Measurements from ENCODE around the gene YJEFN3. TPM values are rescaled to one million over a fixed set of nuclear protein-coding genes. Genes with fewer than 3 reads are reported as not detected.

The YJEFN3 gene
- total RNA-seq, 2 experiments from 2014 or later = 11.7 to 11.9 TPM

- no peak for ATAC-seq (ENCODE audit: low read depth)
- H3K27me3 Mint-ChIP-seq = no peaks in the 10 kb centered on the region
- H3K4me3 Mint-ChIP-seq = peak overlapping the region; percentile 89
- H3K4me1 Mint-ChIP-seq = peaks cover 20% of the 10 kb centered on the region
- H3K36me3 Mint-ChIP-seq = peaks cover 23% of the 10 kb centered on the region
- POLR2A ChIA-PET = no interaction called here
- H3K27ac Mint-ChIP-seq = peak overlapping the region; percentile 92
- no peak for DNase-seq
- no peaks in the 10 kb centered on the region for H3K9me3 Mint-ChIP-seq
Observed at GRCh38 chr19:19517235-19517619, 11.5 kb upstream of the YJEFN3 start.

GRCh38 chr19:19520989-19521388 lies 7.7 kb upstream of the YJEFN3 start:
- Mint-ChIP-seq H3K27me3 (no peaks in the 10 kb centered on the region), H3K36me3 (peaks cover 18% of the 10 kb centered on the region), H3K27ac (no peak overlapping the region), H3K4me3 (no peak overlapping the region), H3K4me1 (peaks cover 22% of the 10 kb centered on the region), H3K9me3 (no peaks in the 10 kb centered on the region)
- DNase-seq = no peak
- ATAC-seq (ENCODE audit: low read depth) = no peak
- POLR2A ChIA-PET = no interaction called here

- POLR2A ChIA-PET = no interaction called here
- Mint-ChIP-seq H3K27ac (no peak overlapping the region), H3K36me3 (peaks cover 18% of the 10 kb centered on the region), H3K9me3 (no peaks in the 10 kb centered on the region), H3K4me1 (peaks cover 19% of the 10 kb centered on the region), H3K4me3 (no peak overlapping the region), H3K27me3 (no peaks in the 10 kb centered on the region)
- ATAC-seq (ENCODE audit: low read depth) (no peak), DNase-seq (no peak)
Observed at GRCh38 chr19:19523177-19523576, 5.5 kb upstream of the YJEFN3 start.

GRCh38 chr19:19524053-19524452 lies 4.7 kb upstream of the YJEFN3 start:
- peaks cover 18% of the 10 kb centered on the region for H3K36me3 Mint-ChIP-seq
- POLR2A ChIA-PET = no interaction called here

GRCh38 chr19:19525611-19526380 lies 2.9 kb upstream of the YJEFN3 start:
- Mint-ChIP-seq H3K4me3 (no peak overlapping the region), H3K9me3 (no peaks in the 10 kb centered on the region), H3K27me3 (no peaks in the 10 kb centered on the region), H3K4me1 (peaks cover 11% of the 10 kb centered on the region), H3K36me3 (peaks cover 11% of the 10 kb centered on the region), H3K27ac (no peak overlapping the region)
- ATAC-seq (ENCODE audit: low read depth) (no peak), DNase-seq (no peak)
- POLR2A ChIA-PET = interaction anchor here (0.6 to 1.2 kb wide), 2 partner anchors 10 to 340 kb away, joined by 4 to 6 read pairs; partner anchors contain the start of genes NDUFA13, TSSK6 and ZNF253

More at GRCh38 chr19:19524053-19524452, 4.7 kb upstream of the YJEFN3 start:
- Mint-ChIP-seq H3K27me3 (no peaks in the 10 kb centered on the region), H3K4me1 (peaks cover 19% of the 10 kb centered on the region), H3K4me3 (no peak overlapping the region), H3K27ac (no peak overlapping the region), H3K9me3 (no peaks in the 10 kb centered on the region)
- ATAC-seq (ENCODE audit: low read depth) (no peak), DNase-seq (no peak)

- Mint-ChIP-seq H3K27me3 (no peaks in the 10 kb centered on the region), H3K4me3 (no peak overlapping the region), H3K27ac (no peak overlapping the region), H3K36me3 (peaks cover 10% of the 10 kb centered on the region), H3K4me1 (peaks cover 9% of the 10 kb centered on the region), H3K9me3 (no peaks in the 10 kb centered on the region)
- DNase-seq (no peak), ATAC-seq (ENCODE audit: low read depth) (no peak)
- POLR2A ChIA-PET = no interaction called here
Observed at GRCh38 chr19:19526581-19527370, 1.9 kb upstream of the YJEFN3 start.

- POLR2A ChIA-PET = no interaction called here
- H3K27me3 Mint-ChIP-seq = no peaks in the 10 kb centered on the region
- peaks cover 13% of the 10 kb centered on the region for H3K36me3 Mint-ChIP-seq
- no peak overlapping the region for H3K27ac Mint-ChIP-seq
- no peak for DNase-seq
- peaks cover 12% of the 10 kb centered on the region for H3K4me1 Mint-ChIP-seq
- H3K4me3 Mint-ChIP-seq = no peak overlapping the region
- H3K9me3 Mint-ChIP-seq = no peaks in the 10 kb centered on the region
- ATAC-seq (ENCODE audit: low read depth) = no peak
Observed at GRCh38 chr19:19527371-19527656, 1.4 kb upstream of the YJEFN3 start.

- Mint-ChIP-seq H3K36me3 (peaks cover 11% of the 10 kb centered on the region), H3K9me3 (no peaks in the 10 kb centered on the region), H3K4me3 (no peak overlapping the region), H3K4me1 (peaks cover 12% of the 10 kb centered on the region), H3K27me3 (no peaks in the 10 kb centered on the region), H3K27ac (no peak overlapping the region)
- no peak for DNase-seq
- POLR2A ChIA-PET = no interaction called here
- no peak for ATAC-seq (ENCODE audit: low read depth)
Observed at GRCh38 chr19:19527674-19528625, 761 bp upstream of the YJEFN3 start.

GRCh38 chr19:19529783-19530422 lies 1.2 kb downstream of the YJEFN3 start:
- H3K4me1 Mint-ChIP-seq = peaks cover 20% of the 10 kb centered on the region
- POLR2A ChIA-PET = interaction anchor here (0.6 to 1.5 kb wide), 2 partner anchors 97 to 920 kb away, joined by 4 to 5 read pairs; no protein-coding TSS in a partner anchor

GRCh38 chr19:19530423-19530804 lies 1.7 kb downstream of the YJEFN3 start:
- Mint-ChIP-seq H3K36me3 (peaks cover 17% of the 10 kb centered on the region), H3K4me3 (no peak overlapping the region), H3K9me3 (no peaks in the 10 kb centered on the region), H3K4me1 (peaks cover 20% of the 10 kb centered on the region), H3K27ac (no peak overlapping the region), H3K27me3 (no peaks in the 10 kb centered on the region)
- no peak for DNase-seq
- no peak for ATAC-seq (ENCODE audit: low read depth)
- POLR2A ChIA-PET = interaction anchor here (0.6 to 1.5 kb wide), 2 partner anchors 97 to 920 kb away, joined by 4 to 5 read pairs; no protein-coding TSS in a partner anchor

More at GRCh38 chr19:19529783-19530422, 1.2 kb downstream of the YJEFN3 start:
- Mint-ChIP-seq H3K36me3 (peaks cover 17% of the 10 kb centered on the region), H3K27me3 (no peaks in the 10 kb centered on the region), H3K27ac (no peak overlapping the region), H3K9me3 (no peaks in the 10 kb centered on the region), H3K4me3 (no peak overlapping the region)
- ATAC-seq (ENCODE audit: low read depth) (no peak), DNase-seq (no peak)

- peaks cover 20% of the 10 kb centered on the region for H3K4me1 Mint-ChIP-seq
Observed at GRCh38 chr19:19530889-19531288, 2.2 kb downstream of the YJEFN3 start.

GRCh38 chr19:19531951-19532805 lies 3.5 kb downstream of the YJEFN3 start:
- H3K27me3 Mint-ChIP-seq = no peaks in the 10 kb centered on the region
- H3K27ac Mint-ChIP-seq = peak overlapping the region; percentile 71
- H3K36me3 Mint-ChIP-seq = peaks cover 20% of the 10 kb centered on the region
- ATAC-seq (ENCODE audit: low read depth) (peak; percentile 90), DNase-seq (peak; percentile 94)
- H3K9me3 Mint-ChIP-seq = no peaks in the 10 kb centered on the region
- H3K4me3 Mint-ChIP-seq = no peak overlapping the region
- POLR2A ChIA-PET = interaction anchor here (0.6 to 1.9 kb wide), 11 partner anchors 16 to 427 kb away, joined by 3 to 9 read pairs (median 3); partner anchors contain the start of genes GMIP, NDUFA13, TSSK6 and ZNF101
- H3K4me1 Mint-ChIP-seq = peaks cover 18% of the 10 kb centered on the region

More at GRCh38 chr19:19530889-19531288, 2.2 kb downstream of the YJEFN3 start:
- Mint-ChIP-seq H3K36me3 (peaks cover 17% of the 10 kb centered on the region), H3K4me3 (no peak overlapping the region), H3K27me3 (no peaks in the 10 kb centered on the region), H3K9me3 (no peaks in the 10 kb centered on the region), H3K27ac (no peak overlapping the region)
- POLR2A ChIA-PET = interaction anchor here (0.6 to 1.5 kb wide), 6 partner anchors 12 to 504 kb away, joined by 3 to 6 read pairs (median 4); no protein-coding TSS in a partner anchor
- no peak for DNase-seq
- ATAC-seq (ENCODE audit: low read depth) = no peak
